Activated naive CD8-positive, alpha-beta T cell treated with anti-CD3 and anti-CD28 coated beads, Interleukin-2, amount 50 U/mL, for 16 hours (primary cell): Measurements from ENCODE around the gene FAM107A.

ENCODE experiments used
- DNase-seq: peaks from one replicate; pipeline ENCODE4 v3.0.0-alpha.2; 2020; ENCODE audit warnings: low read depth, low spot score

Gene FAM107A, protein sequence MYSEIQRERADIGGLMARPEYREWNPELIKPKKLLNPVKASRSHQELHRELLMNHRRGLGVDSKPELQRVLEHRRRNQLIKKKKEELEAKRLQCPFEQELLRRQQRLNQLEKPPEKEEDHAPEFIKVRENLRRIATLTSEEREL

DNA sequence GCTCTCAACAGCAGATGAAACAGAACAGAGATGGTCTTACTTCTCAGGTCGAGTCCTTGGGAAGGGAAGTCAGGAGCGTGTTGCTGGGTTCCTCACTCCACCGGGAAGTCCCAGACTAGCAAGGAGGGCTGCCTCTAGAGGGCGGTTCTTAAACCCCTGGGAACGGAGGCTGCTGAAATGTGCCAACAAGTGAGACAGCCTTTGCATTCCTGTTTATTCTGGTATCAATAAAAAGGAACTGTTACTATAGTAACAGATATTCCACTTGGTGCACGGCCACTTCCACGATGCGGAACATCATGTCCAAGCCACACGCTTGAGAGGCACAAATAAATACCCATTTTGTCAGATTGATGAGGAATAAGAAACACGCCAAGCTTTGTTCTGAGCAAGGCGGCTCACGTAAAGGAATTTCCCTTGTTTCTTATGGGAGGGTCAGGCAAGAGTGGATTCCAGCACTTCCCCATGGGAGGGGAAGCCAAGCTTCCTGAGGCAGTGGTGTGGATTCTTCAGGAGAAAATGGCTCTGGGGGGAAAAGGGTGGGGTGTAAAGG, at the start of gene FAM107A:
Gene FAM107A (minus strand): TSS at position 123 of the 553 bp plus-strand sequence. CDS start 7,531 bp downstream, outside the sequence.
- no peak for DNase-seq

DNA sequence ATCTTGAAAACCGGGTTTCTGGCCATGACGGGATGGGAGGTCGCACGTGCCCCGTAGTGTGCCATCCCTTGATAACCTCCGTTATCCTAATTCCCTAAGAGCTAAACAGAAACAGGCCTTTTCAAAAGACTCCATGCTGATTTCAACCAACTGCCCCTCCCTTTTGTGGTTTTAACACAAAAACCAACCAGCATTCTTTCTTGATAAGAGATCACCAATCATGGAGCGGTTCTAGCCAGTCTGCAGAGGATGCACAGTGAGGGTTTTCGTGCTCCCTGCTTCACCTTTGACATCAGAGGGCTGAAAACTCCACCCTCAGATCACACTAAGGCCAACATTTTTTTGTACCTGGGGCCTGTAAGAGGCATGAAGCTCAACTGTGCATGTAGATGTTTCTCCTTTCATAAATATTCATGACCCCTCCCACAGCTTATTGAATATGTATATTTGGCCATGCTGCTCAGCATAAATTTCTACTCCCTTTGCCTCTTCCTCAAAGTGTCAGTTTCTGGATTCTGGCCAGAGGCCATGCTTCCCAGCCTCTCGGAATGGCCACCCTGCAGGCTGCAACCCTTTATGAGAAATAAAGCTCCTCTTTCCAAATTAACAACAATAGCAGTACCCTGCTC, 48.1 kb upstream of the FAM107A start:
- no peak for DNase-seq

DNA sequence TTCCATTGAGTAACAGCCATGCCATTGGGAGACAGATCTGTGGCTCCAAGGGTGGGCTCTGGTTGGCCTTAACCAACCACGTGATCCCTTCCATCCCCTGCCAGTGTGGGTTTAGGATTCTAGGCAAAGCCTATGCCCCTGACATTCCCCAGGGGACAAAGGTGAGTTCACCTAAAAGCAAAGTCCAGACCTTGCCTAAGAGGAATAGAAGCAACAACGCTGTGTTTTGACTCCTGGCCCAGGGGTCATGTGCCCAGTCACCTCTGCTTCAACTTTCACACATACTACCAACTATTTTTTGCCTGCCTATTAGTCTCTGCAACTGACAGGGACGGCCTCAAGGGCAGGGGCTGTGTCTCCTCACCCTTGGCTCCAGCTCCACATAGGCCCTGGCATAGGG, 47.4 kb upstream of the FAM107A start:
- no peak for DNase-seq

DNA sequence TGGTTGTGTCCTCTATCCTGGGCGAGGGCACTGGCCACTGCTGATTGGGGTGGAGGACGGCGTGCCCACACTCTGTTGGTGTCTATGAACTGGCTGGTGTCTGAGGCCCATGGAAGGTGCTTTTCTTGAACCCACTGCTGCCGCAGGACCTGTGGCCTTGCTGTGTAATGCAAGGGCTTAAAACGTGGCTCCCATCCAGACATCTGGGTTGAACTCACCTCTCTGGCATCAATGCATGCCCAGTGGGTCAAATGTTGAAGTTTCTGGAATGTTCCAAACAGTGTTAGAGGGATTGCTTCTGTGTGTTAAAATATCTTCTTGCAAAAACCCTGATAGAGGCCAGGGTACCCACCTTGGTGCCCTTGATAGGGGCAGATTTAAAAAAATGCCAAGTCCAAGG, 46.8 kb upstream of the FAM107A start:
- no peak for DNase-seq

DNA sequence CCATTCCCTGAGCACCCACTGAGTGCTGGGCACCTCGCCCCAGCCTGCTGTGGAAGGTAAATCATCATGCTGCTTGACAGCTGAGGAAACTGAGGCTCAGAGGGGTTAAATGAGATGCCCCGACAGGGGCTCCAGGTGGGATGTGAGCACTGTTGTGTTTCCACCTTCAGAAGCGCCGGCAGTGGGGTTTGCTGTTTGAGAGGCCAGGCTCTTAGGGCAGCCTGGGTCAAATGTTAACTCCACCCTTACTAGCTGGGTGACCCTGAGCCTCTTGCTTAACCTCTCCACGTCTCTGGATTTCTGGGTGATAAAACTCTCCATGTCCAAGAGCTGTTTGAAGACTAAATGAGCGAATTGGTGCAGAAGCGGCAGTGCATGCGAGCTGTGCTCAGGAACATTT, 46.3 kb upstream of the FAM107A start:
- no peak for DNase-seq

DNA sequence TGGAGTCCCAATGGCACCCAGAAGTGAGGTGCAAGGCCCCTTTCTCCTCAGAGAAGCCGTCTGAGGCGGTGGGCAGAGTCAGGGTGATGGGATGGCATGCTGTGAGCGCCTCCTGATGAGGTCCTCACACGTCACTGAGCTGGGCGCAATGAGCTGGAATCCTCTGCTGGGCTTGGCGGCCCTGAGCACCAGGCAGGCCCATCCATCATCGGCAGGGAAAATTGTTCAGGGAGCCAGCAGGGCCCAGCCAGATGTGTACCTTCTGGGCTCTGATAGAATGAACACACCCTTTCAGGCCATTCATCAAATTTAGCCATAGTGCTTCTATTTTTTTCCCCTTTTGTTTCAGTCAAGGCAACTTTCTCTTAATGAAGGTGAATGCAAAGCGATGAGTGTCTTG, 45.7 kb upstream of the FAM107A start:
- DNase-seq = no peak

DNA sequence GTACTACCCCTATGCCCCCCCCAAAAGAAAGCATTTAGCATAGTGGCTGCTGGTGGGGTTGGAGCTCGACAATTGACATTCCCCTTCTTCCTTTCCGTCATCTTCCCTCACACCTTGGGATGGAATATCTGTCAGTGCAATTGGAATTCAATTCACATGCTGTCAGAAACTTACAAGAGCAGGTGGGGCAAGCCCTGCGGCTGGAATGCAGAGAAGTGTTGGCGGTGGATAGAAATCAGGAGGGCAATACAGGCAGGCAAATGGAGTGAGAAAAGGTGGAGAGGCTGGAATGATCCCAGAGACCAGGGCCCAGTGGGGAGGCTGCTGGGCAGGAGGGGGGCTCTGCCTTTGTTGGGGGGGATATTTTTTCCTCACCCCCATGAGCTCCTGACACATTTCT, 45.2 kb upstream of the FAM107A start:
- DNase-seq = no peak

DNA sequence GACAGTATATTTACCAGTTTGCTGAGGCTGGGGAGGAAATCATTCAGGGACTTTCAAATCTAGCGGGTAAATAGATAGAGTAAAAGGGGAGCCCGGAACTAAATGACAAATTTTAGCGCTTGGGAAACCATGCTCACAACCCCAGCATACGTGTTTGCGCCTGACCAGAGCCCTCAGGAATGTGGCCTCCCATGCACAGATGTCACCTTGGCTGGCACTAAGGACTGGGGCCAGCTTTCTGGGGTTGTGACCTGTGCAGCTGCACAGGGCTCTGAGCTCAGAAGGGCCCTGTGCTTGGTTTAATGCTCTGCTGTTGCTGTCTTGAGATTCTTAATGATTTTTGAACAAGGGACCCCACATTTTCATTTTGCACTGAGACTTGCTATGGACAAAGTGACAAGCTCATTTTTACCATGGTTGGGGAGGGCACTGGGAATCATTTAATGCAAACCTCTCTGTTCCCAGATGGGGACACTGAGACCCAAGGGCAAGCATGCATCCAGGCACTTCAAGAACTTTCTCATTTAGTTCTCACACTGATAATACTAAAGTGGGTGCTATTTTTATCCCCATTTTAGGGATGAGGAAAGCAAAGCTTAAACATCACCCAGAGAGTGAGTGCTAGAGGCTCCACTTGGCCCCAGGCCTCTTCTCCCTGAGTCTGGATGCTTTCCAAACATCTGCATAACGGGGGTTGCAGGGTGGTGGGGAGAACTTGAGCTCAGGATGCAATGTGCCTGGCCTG, 44.1 kb upstream of the FAM107A start:
- DNase-seq = no peak

DNA sequence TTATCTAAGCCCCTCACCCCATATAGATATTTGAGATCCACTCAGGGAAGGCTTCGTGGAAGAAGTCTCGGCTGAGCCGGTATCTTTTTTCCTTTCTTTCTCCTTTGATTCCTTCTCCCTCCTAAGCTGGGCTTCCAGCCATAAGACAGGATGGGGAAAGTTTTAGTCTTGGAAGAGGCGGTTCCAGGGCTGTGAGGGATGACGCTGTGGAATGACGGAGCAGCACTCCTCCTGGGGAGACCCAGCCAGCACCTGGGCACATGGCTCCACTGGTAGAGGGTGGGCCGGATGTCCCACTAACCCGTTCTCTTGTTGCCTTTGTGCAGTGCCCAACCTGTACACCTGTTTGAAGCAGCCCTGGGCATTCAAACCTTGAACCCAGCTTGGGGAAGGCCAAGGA, 43.2 kb upstream of the FAM107A start:
- no peak for DNase-seq

DNA sequence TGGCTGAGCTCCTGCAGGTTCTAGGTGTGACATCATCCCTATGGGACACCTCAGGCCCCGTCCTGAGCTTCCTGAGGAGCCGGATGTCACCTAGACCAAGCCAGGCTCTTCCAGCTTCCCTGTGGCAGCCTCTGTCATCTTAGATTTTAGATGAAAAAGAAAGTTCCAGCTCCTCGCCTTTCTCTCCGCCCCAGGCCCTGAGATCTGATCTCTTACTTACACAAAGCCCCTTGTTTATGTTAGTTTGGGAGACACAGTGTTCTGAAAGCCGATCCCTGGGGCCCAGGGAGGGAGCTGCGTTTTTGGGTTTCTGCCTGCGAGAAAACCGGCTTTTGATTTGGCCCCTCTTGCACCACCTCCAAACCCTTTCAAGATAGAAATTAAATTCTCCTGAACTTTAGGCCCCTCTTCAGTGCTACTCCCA, 40.2 kb upstream of the FAM107A start:
- no peak for DNase-seq

DNA sequence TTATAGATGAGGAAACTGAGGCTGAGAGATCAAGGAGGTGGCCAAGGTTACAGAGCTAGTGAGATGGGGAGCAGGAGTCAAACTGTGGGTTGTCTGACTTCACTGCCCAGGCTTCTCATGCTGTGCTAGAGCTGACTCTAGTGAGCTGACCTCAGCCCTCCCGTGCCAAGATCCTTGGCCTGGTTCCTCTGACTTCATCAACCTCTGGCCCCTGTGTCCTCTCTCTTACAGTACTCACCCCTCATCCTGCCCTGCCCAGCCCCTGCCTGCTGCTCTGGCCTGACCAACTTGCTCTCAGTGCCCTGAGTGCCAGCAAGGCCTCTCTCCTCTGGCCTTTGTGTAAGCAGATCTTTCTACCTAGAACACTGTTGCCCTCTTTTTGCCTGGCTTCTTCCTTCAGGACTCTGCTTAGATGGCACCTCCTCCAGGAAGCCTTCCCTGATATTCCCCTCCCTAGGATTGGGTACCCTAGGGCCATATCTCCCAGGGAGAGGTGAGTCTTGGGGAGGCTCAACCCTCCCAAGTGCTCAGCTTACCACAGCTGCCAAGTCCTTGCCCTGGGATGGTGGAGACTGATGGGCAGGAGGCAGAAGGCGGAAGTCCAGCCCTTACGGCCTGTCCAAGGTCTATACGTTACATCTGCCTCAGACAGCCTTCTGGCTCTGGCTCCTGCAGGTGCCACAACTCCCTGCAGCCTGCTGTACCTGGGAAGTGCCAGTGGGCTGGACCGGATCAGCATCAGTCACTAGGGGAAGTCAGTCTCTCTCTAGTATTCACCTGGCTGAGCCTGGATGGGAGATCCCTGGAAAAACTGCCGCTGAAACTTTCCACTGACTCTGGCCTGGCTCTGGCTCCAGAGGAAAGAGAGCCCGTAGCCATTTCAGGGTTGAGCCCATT, 36.3 kb upstream of the FAM107A start:
- DNase-seq = no peak

DNA sequence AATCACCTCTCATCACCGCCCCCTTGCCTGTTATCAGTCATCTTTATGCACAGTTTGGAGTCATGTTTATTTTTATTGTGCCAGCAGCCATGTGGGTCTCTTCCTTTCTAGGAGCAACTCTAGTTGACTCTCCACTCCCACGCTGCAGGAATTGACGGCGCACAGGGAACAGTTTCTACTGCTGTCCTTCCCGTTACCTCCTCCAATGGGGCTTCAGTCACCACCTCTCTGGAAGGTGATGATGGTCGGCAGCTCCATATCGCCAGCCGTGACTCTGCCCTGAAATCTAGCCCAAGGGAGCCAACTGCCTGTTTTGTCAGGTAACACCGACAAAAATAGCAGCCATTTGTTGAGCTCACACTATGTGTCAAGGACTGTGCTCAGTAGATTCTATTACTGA, 35.6 kb upstream of the FAM107A start:
- DNase-seq = no peak

DNA sequence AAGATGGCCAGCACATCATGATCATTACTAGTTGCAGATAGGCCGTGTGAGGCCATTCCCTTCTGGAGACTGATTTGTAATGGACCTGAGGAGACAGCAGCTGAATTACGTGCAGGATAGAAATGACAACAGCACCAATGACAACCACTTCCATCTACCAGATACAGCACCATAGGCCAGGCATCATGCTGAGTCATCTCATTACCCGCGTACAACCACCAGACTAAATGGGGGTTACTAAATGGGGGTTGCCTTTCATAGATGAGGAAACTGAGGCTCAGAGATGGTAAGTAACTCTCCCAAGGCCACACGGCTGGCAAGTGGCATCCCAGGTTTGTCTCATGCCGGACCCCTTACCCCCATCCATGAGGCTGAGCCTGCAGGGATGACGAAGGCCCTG, 32.8 kb upstream of the FAM107A start:
- no peak for DNase-seq

DNA sequence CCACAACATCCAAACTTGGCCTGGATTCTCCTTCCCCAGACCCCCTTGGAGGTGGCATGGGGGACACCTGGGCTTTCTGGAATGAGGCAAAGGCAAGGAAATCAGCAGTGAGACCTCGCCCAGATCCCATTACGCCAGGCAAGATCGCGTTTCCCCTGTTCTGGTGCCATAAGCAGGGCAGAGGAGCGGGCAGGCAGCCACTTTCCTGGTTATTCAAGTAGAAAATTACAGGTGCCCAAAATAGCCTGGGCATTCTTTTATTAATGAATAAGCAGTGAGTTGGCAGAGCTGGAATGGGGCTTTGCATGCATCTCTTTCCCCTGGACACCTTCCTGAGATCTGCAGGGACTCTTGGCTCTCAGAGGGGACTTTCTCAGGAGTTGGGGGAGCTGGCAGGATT, 31.5 kb upstream of the FAM107A start:
- DNase-seq = no peak

DNA sequence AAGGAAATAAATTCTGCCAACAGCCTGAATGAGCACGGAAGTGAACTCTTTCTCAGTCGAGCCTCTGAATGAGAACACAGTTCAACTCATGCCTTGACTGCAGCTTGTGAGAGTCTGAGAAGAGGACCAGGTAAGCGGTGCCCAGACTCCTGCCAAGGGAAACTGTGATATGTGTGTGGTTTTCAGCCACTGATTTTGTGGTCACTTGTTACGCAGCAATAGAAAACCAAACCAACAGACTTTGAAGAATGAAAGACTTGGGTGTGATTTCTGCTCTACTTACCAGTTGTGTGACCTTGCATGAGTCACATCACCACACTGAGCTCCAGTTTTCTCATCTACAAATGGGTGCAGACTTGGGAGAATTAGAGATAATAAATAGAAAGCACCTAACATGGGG, 30.6 kb upstream of the FAM107A start:
- DNase-seq = no peak

DNA sequence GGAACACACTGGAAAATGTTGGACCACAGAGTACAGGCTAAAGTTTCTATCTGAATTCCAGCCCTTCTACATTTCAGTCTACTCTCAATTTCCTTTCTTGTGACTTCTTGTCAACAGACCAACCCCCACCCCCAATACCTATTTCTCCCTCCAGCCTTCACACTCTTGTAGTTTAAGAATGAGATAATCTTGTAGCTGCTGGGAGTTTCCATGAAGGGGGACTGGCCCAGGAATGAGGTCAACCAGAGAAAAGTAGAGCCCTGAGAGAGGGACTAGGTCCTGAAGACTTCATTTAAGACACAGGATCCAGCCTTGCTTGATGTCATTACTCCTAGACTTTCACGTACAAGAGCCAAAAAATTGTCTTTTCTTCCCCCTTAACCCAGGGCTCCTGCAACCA, 29.5 kb upstream of the FAM107A start:
- no peak for DNase-seq

DNA sequence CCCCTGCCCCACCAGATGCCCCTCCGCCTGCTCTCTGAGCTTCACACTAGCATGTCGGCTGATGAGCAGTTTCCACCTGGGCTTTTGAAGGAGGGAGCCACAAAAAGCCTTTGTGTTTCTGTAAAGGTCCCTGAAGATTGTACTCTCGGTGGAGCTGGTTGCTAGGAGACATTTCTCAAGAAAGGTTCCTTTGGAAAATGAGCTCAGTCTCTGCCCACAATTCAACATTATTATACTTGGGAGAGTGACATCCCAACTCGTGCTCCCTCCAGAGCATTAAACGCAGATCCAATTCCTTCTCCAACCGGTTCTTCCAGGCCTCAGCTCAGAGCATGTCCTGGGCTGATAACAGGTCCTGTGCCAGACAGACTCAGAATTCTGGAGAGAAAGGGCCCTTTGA, 26.8 kb upstream of the FAM107A start:
- DNase-seq = no peak

DNA sequence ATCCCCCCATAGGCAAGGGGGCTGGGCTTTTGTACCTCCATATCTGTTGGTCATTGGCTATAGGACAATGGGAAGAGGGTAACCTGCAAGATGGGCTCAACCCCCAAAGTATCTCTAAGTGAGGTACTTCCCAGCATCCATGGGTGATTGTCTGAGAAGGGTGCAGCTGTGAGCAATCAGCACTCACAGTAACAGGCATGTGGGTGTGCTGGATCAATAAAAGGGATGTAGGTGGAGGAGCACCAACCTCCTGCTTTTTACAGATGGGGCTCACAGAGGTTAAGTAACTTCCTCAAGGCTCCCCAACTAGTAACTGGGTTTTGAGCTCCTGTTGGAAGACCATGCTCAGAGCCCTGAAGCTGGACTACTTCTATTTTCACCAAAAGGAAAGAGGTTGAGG, 26.4 kb upstream of the FAM107A start:
- no peak for DNase-seq

DNA sequence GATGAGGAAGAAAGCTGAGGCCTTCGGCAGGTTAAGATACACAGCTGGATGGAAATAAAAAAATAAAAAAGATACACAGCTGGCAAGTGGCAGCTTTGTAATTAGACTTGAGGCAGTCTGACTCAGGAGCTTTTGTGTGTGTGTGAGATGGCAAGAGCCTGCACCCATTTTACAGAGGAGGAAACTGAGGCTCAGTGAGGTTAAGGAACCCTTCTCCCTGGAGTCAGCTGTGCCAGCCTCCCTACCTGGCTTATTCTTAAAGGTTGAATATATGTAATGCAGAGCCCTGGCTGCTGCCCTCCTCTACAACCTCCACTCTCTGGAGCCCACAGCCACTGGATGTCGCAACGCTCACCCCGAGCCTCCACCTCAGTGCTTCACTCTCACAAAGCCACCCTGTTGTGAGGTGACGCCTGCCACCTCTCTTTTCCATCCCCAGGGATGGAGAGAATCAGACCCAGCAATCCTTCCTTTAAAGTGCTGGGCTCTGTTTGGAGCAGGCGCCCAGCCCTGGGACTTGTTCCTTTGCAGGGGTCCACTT, 20.6 kb upstream of the FAM107A start:
- DNase-seq = no peak

DNA sequence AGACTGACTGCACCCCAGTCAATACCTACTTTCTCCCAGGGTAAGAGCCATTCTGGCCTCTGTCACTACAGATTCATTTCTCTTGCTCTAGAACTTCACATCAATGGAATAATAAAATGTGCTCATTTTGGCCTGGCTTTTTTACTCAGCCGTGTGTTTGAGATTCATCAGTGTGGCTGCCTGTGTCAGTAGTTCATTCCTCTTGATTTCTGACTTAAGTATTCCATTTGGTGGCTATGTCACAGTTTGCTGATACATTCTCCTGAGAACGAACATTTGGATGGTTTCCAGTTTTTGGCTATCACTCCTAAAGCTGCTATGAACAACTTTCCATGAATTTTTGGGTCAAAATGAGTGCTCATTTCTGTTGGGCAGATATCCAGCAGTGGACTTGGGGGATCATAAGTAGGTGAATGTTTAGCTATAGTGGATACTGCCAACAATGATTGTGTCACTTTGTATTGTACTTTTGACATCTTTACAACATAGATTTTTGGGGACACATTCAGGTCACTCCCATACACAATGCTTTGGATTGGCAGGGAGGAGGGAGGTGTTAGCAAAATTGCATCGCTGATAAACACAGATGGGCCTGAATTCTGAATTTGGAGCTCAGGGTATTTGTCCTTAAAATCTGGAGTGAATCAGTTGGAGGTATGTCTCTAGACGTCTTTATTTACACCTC, 19.8 kb upstream of the FAM107A start:
- no peak for DNase-seq

DNA sequence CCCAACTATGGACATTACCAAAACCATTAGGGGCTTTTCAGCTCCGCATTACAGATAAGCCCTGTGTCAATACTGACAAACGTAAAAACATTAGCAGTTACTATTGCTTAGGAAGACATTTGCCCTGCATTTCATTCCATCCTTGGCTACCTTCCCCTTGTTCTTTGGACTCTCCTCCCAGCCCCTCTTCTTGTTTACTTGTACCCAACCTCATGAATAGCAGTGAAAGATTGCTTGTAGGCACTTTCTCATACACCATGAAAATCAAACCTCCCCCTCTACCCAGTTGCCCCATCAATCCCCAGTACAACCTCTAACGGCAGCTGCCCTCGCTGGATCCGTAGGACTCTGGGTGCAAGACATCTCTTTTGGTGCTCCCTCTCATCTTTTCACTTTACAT, 16.9 kb upstream of the FAM107A start:
- no peak for DNase-seq
